Activated CD4-positive, alpha-beta memory T cell treated with anti-CD3 and anti-CD28 coated beads, Interleukin-2, amount 10 ng/mL, durations not matched to agents 7 days and 5 days (primary cell): ENCODE measurements around the gene LRP2BP. TPM values are rescaled to one million over a fixed set of nuclear protein-coding genes. Genes with fewer than 3 reads are reported as not detected.
A peak's percentile ranks its signal among the peaks of the same experiment; 100 is the strongest.
"Not testable (repeated sequence)": the region's sequence is repeated elsewhere in the genome, so short reads cannot be mapped to it uniquely, and the experiment has no call there.

Source experiments
- CTCF ChIA-PET: fragments of 350-600 bp; sonication (Branson Sonifier 250); formaldehyde crosslinking; loops from one replicate; lab custom pipeline; 2021; ENCODE audit warnings: antibody characterized with exemption, inconsistent platforms; lab: Charles Lee
- POLR2A ChIA-PET: fragments of 350-600 bp; sonication (Branson Sonifier 250); formaldehyde crosslinking; loops from one replicate; lab custom pipeline; 2021; ENCODE audit warnings: antibody characterized with exemption; lab: Charles Lee
- DNase-seq: peaks from one replicate; pipeline ENCODE4 v3.0.0-alpha.2; 2020
- H3K27ac Mint-ChIP-seq: one replicate; pipeline ENCODE4 v1.8.0; 2021; ENCODE audit warnings: mild to moderate bottlenecking, mixed read lengths
- H3K27me3 Mint-ChIP-seq: one replicate; pipeline ENCODE4 v1.8.0; 2021; ENCODE audit warnings: mixed read lengths
- H3K36me3 Mint-ChIP-seq: one replicate; pipeline ENCODE4 v1.8.0; 2021; ENCODE audit warnings: low read depth, mixed read lengths
- H3K4me1 Mint-ChIP-seq: one replicate; pipeline ENCODE4 v1.8.0; 2021; ENCODE audit warnings: mixed read lengths
- H3K4me3 Mint-ChIP-seq: one replicate; pipeline ENCODE4 v1.8.0; 2021; ENCODE audit warnings: mild to moderate bottlenecking, mixed read lengths
- H3K9me3 Mint-ChIP-seq: one replicate; pipeline ENCODE4 v1.8.0; 2021; ENCODE audit warnings: mixed read lengths
- total RNA-seq, 2 experiments: library from RNA; stranded (reverse); gene quantifications; one replicate each; pipeline ENCODE4 v1.2.3, GENCODE V29; 2021

LRP2BP gene
- total RNA-seq, 2 experiments from 2014 or later = 1.1 to 1.2 TPM

GRCh38 chr4:185329879-185330510 lies 65.7 kb downstream of the LRP2BP start:
- H3K4me3 Mint-ChIP-seq, H3K27ac Mint-ChIP-seq, DNase-seq, POLR2A ChIA-PET, H3K27me3 Mint-ChIP-seq, CTCF ChIA-PET, H3K9me3 Mint-ChIP-seq: not testable (repeated sequence)
- peaks cover 29% of the 10 kb centered on the region for H3K36me3 Mint-ChIP-seq
- H3K4me1 Mint-ChIP-seq = peaks cover 11% of the 10 kb centered on the region

GRCh38 chr4:185328586-185328985 lies 67.1 kb downstream of the LRP2BP start:
- ChIA-PET CTCF (no interaction called here), POLR2A (no interaction called here)
- DNase-seq = no peak
- H3K4me3 Mint-ChIP-seq = no peak overlapping the region
- peaks cover 11% of the 10 kb centered on the region for H3K4me1 Mint-ChIP-seq
- H3K36me3 Mint-ChIP-seq = peaks cover 29% of the 10 kb centered on the region
- H3K9me3 Mint-ChIP-seq = peaks cover 2% of the 10 kb centered on the region
- H3K27me3 Mint-ChIP-seq = no peaks in the 10 kb centered on the region
- H3K27ac Mint-ChIP-seq = no peak overlapping the region

DNA sequence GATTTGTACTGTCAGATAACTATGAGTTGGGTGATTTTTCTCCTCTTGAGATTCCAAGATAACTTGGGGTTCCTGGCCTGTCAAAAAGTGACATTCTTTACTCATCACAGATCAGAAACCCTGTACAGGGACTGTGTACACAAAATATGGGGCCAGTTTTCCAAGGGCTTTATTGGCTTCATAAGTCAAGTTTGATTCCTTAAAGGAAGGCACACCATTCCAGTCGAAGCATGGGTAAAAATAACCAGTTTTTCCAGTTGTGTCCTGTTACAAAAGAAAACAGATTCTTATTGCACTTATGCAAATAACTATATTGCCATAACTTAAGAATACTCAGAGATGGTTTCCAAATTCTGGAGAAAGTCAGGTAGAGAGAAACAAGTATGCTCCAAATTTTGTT lies 70.0 kb downstream of the LRP2BP start:
- H3K4me1 Mint-ChIP-seq, POLR2A ChIA-PET, CTCF ChIA-PET, H3K9me3 Mint-ChIP-seq, H3K4me3 Mint-ChIP-seq, H3K27ac Mint-ChIP-seq, DNase-seq, H3K27me3 Mint-ChIP-seq: not testable (repeated sequence)
- peaks cover 32% of the 10 kb centered on the region for H3K36me3 Mint-ChIP-seq

DNA sequence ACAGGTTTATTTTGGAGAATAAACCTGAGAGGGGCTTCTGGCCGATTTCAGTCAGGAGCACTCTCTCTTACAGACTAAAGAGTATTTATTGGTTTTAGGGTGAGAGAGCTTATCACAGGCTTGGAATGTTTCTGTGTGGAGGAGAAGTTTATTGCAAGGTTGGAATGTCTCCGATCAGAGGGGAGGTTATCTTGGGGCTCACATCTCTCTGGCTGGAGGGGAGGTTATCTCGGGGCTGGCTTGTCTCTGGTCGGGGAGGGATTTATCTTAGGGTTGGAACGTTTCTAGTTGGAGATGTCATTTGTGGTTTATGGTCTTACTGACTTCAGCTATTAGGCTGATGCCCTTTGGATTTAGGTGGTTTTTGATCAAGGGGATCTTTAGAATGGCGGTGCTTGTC lies 71.4 kb downstream of the LRP2BP start:
- H3K36me3 Mint-ChIP-seq = peaks cover 25% of the 10 kb centered on the region
- H3K4me1 Mint-ChIP-seq, H3K9me3 Mint-ChIP-seq, POLR2A ChIA-PET, H3K4me3 Mint-ChIP-seq, H3K27ac Mint-ChIP-seq, DNase-seq, CTCF ChIA-PET, H3K27me3 Mint-ChIP-seq: not testable (repeated sequence)

DNA sequence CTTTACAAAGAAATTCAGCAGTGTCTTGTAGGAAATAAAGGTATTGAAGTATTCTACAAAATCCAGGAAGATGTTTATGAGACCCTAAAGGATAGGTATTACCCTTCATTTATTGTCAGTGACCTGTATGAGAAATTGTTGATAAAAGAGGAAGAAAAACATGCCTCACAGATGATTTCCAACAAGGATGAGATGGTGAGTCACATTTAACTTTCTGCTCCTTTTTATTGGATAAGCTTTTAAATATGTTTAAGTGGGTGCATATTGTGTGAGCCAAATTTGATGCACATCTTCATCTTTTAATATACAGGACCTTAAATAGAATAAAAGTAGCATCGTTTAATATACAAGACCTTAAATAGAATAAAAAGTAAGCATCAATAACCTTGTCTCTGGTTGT lies 72.1 kb downstream of the LRP2BP start:
- ChIA-PET CTCF (no interaction called here), POLR2A (no interaction called here)
- H3K27me3 Mint-ChIP-seq = no peaks in the 10 kb centered on the region
- DNase-seq = no peak
- peaks cover 6% of the 10 kb centered on the region for H3K4me1 Mint-ChIP-seq
- peaks cover 21% of the 10 kb centered on the region for H3K36me3 Mint-ChIP-seq
- no peak overlapping the region for H3K4me3 Mint-ChIP-seq
- H3K9me3 Mint-ChIP-seq = no peaks in the 10 kb centered on the region
- no peak overlapping the region for H3K27ac Mint-ChIP-seq

- peaks cover 11% of the 10 kb centered on the region for H3K4me1 Mint-ChIP-seq
- POLR2A ChIA-PET = no interaction called here
These were observed 72.9 kb downstream of the LRP2BP start for GRCh38 chr4:185322803-185323202.

GRCh38 chr4:185318679-185319078 lies 77.0 kb downstream of the LRP2BP start:
- ChIA-PET POLR2A (interaction anchor here (0.6 kb wide), 1 partner anchor 1417 kb away, joined by 3 read pairs; no protein-coding TSS in a partner anchor), CTCF (interaction anchor here (0.7 kb wide), 1 partner anchor 23 kb away, joined by 3 read pairs; no protein-coding TSS in a partner anchor)
- Mint-ChIP-seq H3K4me1 (peaks cover 18% of the 10 kb centered on the region), H3K27ac (peak overlapping the region; percentile 58), H3K27me3 (no peaks in the 10 kb centered on the region), H3K9me3 (peaks cover 5% of the 10 kb centered on the region), H3K4me3 (no peak overlapping the region), H3K36me3 (peaks cover 42% of the 10 kb centered on the region)
- no peak for DNase-seq

More at GRCh38 chr4:185322803-185323202, 72.9 kb downstream of the LRP2BP start:
- no peak overlapping the region for H3K4me3 Mint-ChIP-seq
- no peaks in the 10 kb centered on the region for H3K27me3 Mint-ChIP-seq
- H3K27ac Mint-ChIP-seq = no peak overlapping the region
- H3K36me3 Mint-ChIP-seq = peaks cover 16% of the 10 kb centered on the region
- no peak for DNase-seq
- H3K9me3 Mint-ChIP-seq = no peaks in the 10 kb centered on the region
- CTCF ChIA-PET = no interaction called here

- no peak for DNase-seq
- Mint-ChIP-seq H3K27me3 (no peaks in the 10 kb centered on the region), H3K4me1 (peaks cover 18% of the 10 kb centered on the region), H3K9me3 (peaks cover 5% of the 10 kb centered on the region), H3K27ac (no peak overlapping the region), H3K4me3 (no peak overlapping the region), H3K36me3 (peaks cover 50% of the 10 kb centered on the region)
- ChIA-PET POLR2A (no interaction called here), CTCF (no interaction called here)
These were observed 77.8 kb downstream of the LRP2BP start for GRCh38 chr4:185317880-185318279.

DNA sequence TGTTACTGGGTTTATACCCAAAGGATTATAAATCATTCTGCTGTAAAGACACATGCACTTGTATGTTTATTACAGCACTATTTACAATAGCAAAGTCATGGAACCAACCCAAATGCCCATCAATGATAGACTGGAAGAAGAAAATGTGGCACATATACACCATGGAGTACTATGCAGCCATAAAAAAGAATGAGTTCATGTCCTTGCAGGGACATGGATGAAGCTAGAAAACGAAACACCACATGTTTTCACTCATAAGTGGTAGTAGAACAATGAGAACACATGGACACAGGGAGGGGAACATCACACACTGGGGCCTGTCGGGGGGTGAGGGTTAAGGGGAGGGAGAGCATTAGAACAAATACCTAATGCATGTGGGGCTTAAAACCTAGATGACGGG lies 78.3 kb downstream of the LRP2BP start:
- H3K36me3 Mint-ChIP-seq = peaks cover 54% of the 10 kb centered on the region
- H3K4me3 Mint-ChIP-seq, H3K27me3 Mint-ChIP-seq, POLR2A ChIA-PET, H3K9me3 Mint-ChIP-seq, H3K27ac Mint-ChIP-seq, DNase-seq, CTCF ChIA-PET: not testable (repeated sequence)
- peaks cover 18% of the 10 kb centered on the region for H3K4me1 Mint-ChIP-seq

Other genes with a start within 250 kb of the LRP2BP start
- 10 to 100 TPM; 31.9 to 32.1 TPM for gene CFAP97, start 191.9 kb downstream of the LRP2BP start, total RNA-seq
- 10 to 100 TPM; 18.0 to 18.5 TPM for gene SNX25, start 186.3 kb downstream of the LRP2BP start, total RNA-seq
- 10 to 100 TPM; 16.0 to 16.1 TPM for gene ANKRD37, start 917 bp upstream of the LRP2BP start, total RNA-seq
- gene UFSP2, start 30.0 kb upstream of the LRP2BP start, total RNA-seq = 10 to 100 TPM; 23.4 to 23.8 TPM
- gene CCDC110, start 75.8 kb upstream of the LRP2BP start, total RNA-seq = not detected
- not detected for gene PDLIM3, start 139.6 kb upstream of the LRP2BP start, total RNA-seq